CD4-positive, CD25-positive, alpha-beta regulatory T cell (primary cell): Measurements from ENCODE around the gene TMEM169. TPM values are rescaled to one million over a fixed set of nuclear protein-coding genes. Genes with fewer than 3 reads are reported as not detected.
A peak's percentile ranks its signal among the peaks of the same experiment; 100 is the strongest.

ENCODE experiments used
- ATAC-seq, 2 donors: fragments of 150-1000 bp; cut with Tn5 transposase; one replicate each; pipeline ENCODE4 v1.10.0; 2021; ENCODE audit warnings: low read depth in 2 of 2, moderate number of reproducible peaks in 2 of 2, moderate library complexity in 1 of 2
- DNase-seq, 3 donors: peaks; one replicate each; pipeline versions ENCODE4 v3.0.0 to v3.0.0-alpha.2; 2012 to 2022; ENCODE audit warnings: mixed read lengths in 1 of 3
- H3K27ac ChIP-seq: one replicate; pipeline ENCODE4 v1.7.0; 2013; ENCODE audit warnings: mild to moderate bottlenecking, low read length; ENCODE audit not compliant: insufficient read depth, poor library complexity, severe bottlenecking
- H3K27me3 ChIP-seq: one replicate; pipeline ENCODE4 v1.7.0; 2013; ENCODE audit warnings: low read length; ENCODE audit not compliant: control insufficient read depth, insufficient read depth
- H3K36me3 ChIP-seq: one replicate; pipeline ENCODE4 v1.7.0; 2013; ENCODE audit warnings: mild to moderate bottlenecking, low read length, moderate library complexity; ENCODE audit not compliant: control insufficient read depth, insufficient read depth
- H3K4me1 ChIP-seq: 2 replicates; pipeline ENCODE4 v1.7.0; 2013; ENCODE audit warnings: mild to moderate bottlenecking, low read length; ENCODE audit not compliant: insufficient read depth, control insufficient read depth, poor library complexity, severe bottlenecking
- H3K4me3 ChIP-seq: one replicate; pipeline ENCODE4 v1.7.0; 2013; ENCODE audit warnings: low read depth, mild to moderate bottlenecking, low read length, moderate library complexity
- H3K9me3 ChIP-seq, 2 experiments: 1 replicate in 1 of 2; 2 replicates in 1 of 2; pipeline ENCODE4 v1.7.0; 2013; ENCODE audit warnings: low read length in 2 of 2, mild to moderate bottlenecking in 1 of 2, moderate library complexity in 1 of 2; ENCODE audit not compliant: control insufficient read depth in 2 of 2
- H3K27ac Mint-ChIP-seq, 3 donors: one replicate each; pipeline ENCODE4 v1.8.0; 2020 to 2022; ENCODE audit warnings: mild to moderate bottlenecking in 3 of 3, mixed read lengths in 3 of 3, moderate library complexity in 2 of 3
- H3K27me3 Mint-ChIP-seq: one replicate; pipeline ENCODE4 v1.8.0; 2022; ENCODE audit warnings: mild to moderate bottlenecking, mixed read lengths
- H3K36me3 Mint-ChIP-seq: one replicate; pipeline ENCODE4 v1.8.0; 2020; ENCODE audit warnings: mixed read lengths
- H3K4me1 Mint-ChIP-seq, 4 donors: one replicate each; pipeline ENCODE4 v1.8.0; 2020 to 2022; ENCODE audit warnings: mixed read lengths in 4 of 4, mild to moderate bottlenecking in 1 of 4
- H3K4me3 Mint-ChIP-seq, 4 donors: one replicate each; pipeline ENCODE4 v1.8.0; 2020 to 2022; ENCODE audit warnings: mild to moderate bottlenecking in 4 of 4, mixed read lengths in 4 of 4, moderate library complexity in 3 of 4
- H3K9me3 Mint-ChIP-seq, 7 donors: one replicate each; pipeline ENCODE4 v1.8.0; 2020 to 2022; ENCODE audit warnings: mixed read lengths in 7 of 7, mild to moderate bottlenecking in 3 of 7, moderate library complexity in 2 of 7
- polyA plus RNA-seq, 4 donors: library from polyadenylated mRNA; unstranded; fragments of 300-500 nt; fragmentation: Illumina TruSeq; gene quantifications; one replicate each; pipeline ENCODE4 v1.2.3, GENCODE V29; 2021
- total RNA-seq: library from RNA; stranded (reverse); gene quantifications from one replicate; pipeline ENCODE4 v1.2.3, GENCODE V29; 2022

The TMEM169 gene
- total and polyA plus RNA-seq, 5 donors from 2014 or later = 4.6 to 12.8 (median 8.0) TPM

DNA sequence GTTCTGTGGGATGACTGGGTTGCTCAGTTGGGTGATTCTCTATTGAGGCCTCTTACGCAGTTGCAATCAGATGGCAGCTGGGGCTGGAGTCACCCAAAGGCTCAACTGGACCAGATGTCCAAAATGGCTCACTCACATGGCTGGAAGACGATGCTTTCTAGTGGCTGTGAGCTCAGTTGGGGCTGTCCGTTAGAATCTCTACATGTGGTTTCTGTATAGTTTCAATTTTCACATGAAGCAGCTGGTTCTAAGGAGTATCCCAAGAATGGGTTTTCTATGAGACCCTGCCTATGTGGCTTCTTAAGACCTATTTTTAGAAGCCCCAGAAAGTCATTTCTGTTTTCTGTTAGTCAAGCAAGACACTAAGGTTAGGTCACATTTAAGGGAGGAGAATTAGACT lies 31.9 kb downstream of the TMEM169 start:
- peak overlapping the region; percentile 21 to 98 (median 83) for H3K27ac Mint-ChIP-seq
- Histone ChIP-seq H3K27me3 (no peaks in the 10 kb centered on the region), H3K27ac (peak overlapping the region; percentile 7), H3K36me3 (peaks cover 60% of the 10 kb centered on the region), H3K4me1 (peaks cover 85% of the 10 kb centered on the region), H3K4me3 (no peak overlapping the region), H3K9me3 (no peaks in the 10 kb centered on the region)
- peaks cover 56% of the 10 kb centered on the region for H3K36me3 Mint-ChIP-seq
- DNase-seq (peak in 1 of 3 donors; percentile 36), ATAC-seq (no peak)
- H3K4me1 Mint-ChIP-seq = peaks cover 46 to 95% (median 77%) of the 10 kb centered on the region in 4 donors
- no peaks in the 10 kb centered on the region for H3K9me3 Mint-ChIP-seq
- H3K4me3 Mint-ChIP-seq = peak overlapping the region in 3 of 4 donors; percentile 13 to 95 (median 23)
- H3K27me3 Mint-ChIP-seq = peaks cover 4% of the 10 kb centered on the region

DNA sequence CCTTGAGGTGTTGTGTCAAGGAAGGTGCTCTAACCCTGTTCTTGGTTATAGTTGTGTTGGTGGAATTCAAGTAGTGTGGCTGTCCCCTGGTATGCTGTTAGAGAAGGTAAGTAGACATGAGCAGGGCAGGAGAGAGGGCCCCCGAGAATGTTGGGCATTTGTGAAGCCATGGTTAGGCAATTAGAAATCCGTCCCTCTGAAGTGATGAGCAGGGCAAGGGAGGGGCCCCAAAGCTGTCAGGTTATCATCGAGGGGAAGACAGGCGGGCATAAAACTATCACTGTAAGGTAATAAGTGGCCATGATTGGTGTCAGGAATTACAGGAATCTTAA lies 32.6 kb downstream of the TMEM169 start:
- DNase-seq (no peak), ATAC-seq (no peak)
- Histone ChIP-seq H3K27ac (peak overlapping the region; percentile 68), H3K4me1 (peaks cover 84% of the 10 kb centered on the region), H3K4me3 (peak overlapping the region; percentile 7), H3K36me3 (peaks cover 68% of the 10 kb centered on the region), H3K9me3 (no peaks in the 10 kb centered on the region), H3K27me3 (no peaks in the 10 kb centered on the region)
- H3K4me1 Mint-ChIP-seq = peaks cover 46 to 96% (median 73%) of the 10 kb centered on the region in 4 donors
- H3K36me3 Mint-ChIP-seq = peaks cover 60% of the 10 kb centered on the region
- H3K4me3 Mint-ChIP-seq = peak overlapping the region; percentile 87 to 97 (median 94)
- H3K27me3 Mint-ChIP-seq = no peaks in the 10 kb centered on the region
- no peaks in the 10 kb centered on the region for H3K9me3 Mint-ChIP-seq
- peak overlapping the region; percentile 95 to 98 (median 97) for H3K27ac Mint-ChIP-seq

DNA sequence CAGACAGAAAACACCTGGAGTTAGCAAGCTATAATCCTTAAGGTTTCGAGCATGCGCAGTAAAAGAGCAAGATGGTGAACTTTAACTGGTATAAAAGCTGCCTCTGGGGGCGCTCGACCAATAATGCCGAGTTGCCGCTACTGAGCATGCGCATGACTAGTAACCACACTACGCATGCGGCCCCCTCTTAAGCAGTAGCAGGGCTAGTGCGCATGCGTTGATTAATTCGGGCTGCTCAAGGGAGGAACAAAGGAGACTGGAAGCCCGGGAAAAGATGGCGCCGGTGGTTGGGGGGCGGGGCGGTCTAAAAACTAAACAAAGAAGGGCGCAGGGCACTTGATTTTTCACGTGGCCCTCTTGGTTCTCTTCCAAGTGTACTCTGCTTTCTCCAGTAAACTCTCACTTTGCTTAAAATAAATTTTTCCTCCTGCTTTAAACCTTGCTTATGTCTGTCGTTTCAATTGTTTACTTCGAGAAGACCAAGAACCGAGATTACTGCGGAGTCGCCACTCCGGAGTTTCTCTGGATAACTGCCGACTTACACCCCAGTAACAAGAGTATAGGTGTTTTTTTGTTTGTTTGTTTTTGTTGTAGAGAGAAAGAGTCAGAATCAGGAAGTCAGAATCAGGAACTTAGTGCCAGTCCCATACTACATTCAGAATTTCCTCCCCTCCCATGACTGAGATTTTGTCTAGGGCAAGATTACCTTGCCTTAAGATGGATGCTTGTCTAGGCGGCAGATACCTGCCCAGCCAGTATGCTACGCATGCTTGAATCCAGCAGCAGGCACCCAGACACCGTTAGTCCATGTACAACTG lies 33.2 kb downstream of the TMEM169 start:
- Mint-ChIP-seq H3K4me3 (peak overlapping the region; percentile 87 to 97 (median 94)), H3K36me3 (peaks cover 61% of the 10 kb centered on the region), H3K4me1 (peaks cover 49 to 99% (median 75%) of the 10 kb centered on the region in 4 donors), H3K27ac (peak overlapping the region; percentile 95 to 98 (median 97)), H3K27me3 (no peaks in the 10 kb centered on the region), H3K9me3 (no peaks in the 10 kb centered on the region)
- H3K27me3 ChIP-seq = no peaks in the 10 kb centered on the region
- peak overlapping the region; percentile 80 for H3K27ac ChIP-seq
- peaks cover 83% of the 10 kb centered on the region for H3K4me1 ChIP-seq
- DNase-seq (peak; percentile 96 to 99 (median 96)), ATAC-seq (peak; percentile 81 to 87)
- no peaks in the 10 kb centered on the region for H3K9me3 ChIP-seq
- H3K4me3 ChIP-seq = peak overlapping the region; percentile 94
- H3K36me3 ChIP-seq = peaks cover 74% of the 10 kb centered on the region

DNA sequence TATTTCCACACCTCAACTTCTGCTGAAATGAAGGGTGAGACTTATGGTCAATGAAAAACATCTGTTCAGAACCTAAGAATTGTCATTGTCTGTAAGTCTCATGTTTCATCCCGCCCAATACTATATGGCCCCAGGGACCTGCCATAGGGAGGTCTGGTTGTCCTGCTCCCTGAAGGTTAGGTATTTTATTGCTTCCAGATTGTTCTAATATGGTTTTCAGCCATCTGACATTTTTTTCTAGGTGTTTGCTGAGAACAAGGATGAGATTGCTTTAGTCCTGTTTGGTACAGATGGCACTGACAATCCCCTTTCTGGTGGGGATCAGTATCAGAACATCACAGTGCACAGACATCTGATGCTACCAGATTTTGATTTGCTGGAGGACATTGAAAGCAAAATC lies 34.7 kb downstream of the TMEM169 start:
- Mint-ChIP-seq H3K9me3 (no peaks in the 10 kb centered on the region), H3K4me1 (peaks cover 45 to 98% (median 68%) of the 10 kb centered on the region in 4 donors), H3K36me3 (peaks cover 58% of the 10 kb centered on the region), H3K27ac (peak overlapping the region in 2 of 3 donors; percentile 23 to 65), H3K4me3 (peak overlapping the region; percentile 36 to 53 (median 44)), H3K27me3 (no peaks in the 10 kb centered on the region)
- Histone ChIP-seq H3K9me3 (no peaks in the 10 kb centered on the region), H3K4me1 (peaks cover 82% of the 10 kb centered on the region), H3K27me3 (no peaks in the 10 kb centered on the region), H3K4me3 (no peak overlapping the region), H3K27ac (no peak overlapping the region), H3K36me3 (peaks cover 79% of the 10 kb centered on the region)
- DNase-seq (no peak), ATAC-seq (no peak)

DNA sequence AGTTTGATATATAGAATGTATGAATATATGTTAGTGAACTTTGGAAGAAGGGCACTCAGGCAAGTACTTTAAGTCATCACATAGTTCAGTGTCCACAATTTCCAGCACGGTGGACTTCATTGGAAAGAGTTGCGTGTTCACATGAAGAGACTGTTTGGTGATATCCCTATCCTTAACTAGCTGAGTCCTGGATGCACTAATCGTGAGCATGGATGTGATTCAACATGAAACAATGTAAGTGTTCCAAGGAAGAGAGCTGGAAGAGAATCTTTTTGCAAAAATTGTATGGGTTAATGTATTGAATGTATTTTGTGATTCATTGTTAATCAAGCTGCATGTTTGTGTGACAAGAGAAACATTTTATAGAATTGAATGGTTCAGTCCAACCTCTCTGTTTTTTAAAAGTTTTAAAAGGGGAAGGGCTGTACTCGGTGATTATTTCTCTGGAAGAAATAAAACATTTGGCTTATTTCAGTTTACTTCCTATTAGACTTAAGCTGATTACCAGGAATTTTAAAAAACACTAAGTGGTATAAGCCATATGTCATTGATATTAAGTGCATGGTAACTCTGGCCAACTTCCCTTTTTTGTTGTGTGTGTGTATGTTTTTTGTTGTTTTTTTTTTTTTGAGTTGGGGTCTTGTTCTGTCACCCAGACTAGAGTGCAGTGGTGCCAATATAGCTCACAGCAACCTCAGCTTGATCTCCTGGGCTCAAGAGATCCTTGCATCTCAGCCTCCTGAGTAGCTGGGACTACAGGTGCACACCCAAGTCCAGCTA lies 36.0 kb downstream of the TMEM169 start:
- H3K36me3 ChIP-seq = peaks cover 79% of the 10 kb centered on the region
- no peaks in the 10 kb centered on the region for H3K27me3 ChIP-seq
- peak overlapping the region; percentile 26 to 54 (median 53) for H3K27ac Mint-ChIP-seq
- no peak overlapping the region for H3K4me3 ChIP-seq
- H3K4me3 Mint-ChIP-seq = peak overlapping the region in 3 of 4 donors; percentile 38 to 53 (median 39)
- no peak for ATAC-seq
- H3K9me3 Mint-ChIP-seq = no peaks in the 10 kb centered on the region
- DNase-seq = no peak
- no peaks in the 10 kb centered on the region for H3K9me3 ChIP-seq
- peaks cover 61% of the 10 kb centered on the region for H3K36me3 Mint-ChIP-seq
- H3K4me1 ChIP-seq = peaks cover 71% of the 10 kb centered on the region
- peaks cover 49 to 93% (median 62%) of the 10 kb centered on the region in 4 donors for H3K4me1 Mint-ChIP-seq
- no peak overlapping the region for H3K27ac ChIP-seq
- H3K27me3 Mint-ChIP-seq = no peaks in the 10 kb centered on the region

DNA sequence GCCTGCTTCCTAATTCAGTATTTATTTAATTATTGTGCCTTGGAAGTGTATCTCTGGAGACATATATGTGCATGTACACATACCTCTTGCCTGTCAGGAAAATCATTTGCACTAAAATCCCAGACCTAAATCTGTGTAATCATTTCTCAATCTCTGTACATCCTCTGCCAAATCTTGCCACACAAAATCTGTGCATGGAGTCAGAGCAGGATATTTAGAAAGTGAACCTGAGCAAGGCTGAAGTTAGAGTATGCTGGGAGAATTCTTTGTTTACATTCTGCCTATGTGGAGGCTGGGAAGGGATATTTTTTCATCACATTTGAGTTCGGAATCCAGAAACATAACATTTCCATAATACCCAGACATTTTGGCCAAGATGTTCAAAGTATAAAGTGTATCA lies 36.8 kb downstream of the TMEM169 start:
- peak overlapping the region; percentile 54 to 77 (median 59) for H3K27ac Mint-ChIP-seq
- H3K4me1 ChIP-seq = peaks cover 64% of the 10 kb centered on the region
- H3K4me3 ChIP-seq = no peak overlapping the region
- H3K27me3 ChIP-seq = no peaks in the 10 kb centered on the region
- peaks cover 78% of the 10 kb centered on the region for H3K36me3 ChIP-seq
- peak overlapping the region in 1 of 4 donors; percentile 11 for H3K4me3 Mint-ChIP-seq
- peaks cover 56% of the 10 kb centered on the region for H3K36me3 Mint-ChIP-seq
- no peak overlapping the region for H3K27ac ChIP-seq
- H3K9me3 ChIP-seq = no peaks in the 10 kb centered on the region
- ATAC-seq (no peak), DNase-seq (no peak)
- no peaks in the 10 kb centered on the region for H3K27me3 Mint-ChIP-seq
- no peaks in the 10 kb centered on the region for H3K9me3 Mint-ChIP-seq
- peaks cover 50 to 89% (median 55%) of the 10 kb centered on the region in 4 donors for H3K4me1 Mint-ChIP-seq

DNA sequence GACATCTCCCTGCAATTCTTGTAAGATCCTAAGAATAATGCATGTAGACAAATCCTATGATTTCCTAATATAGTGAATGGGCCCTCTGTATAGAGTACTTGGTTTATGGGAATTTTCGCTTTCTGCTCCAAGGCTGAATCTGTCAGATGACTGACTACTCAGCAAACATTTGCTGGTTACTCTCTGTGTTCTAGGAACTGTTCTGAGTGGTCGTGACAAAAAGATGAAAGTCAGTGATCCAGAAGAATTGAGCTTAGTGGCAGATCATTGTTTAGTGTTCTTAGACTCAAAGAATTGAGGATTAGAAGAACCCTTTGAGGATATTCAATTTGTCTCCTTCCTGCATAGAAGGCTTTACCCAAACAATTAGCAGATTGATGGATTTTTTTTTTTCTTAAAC lies 37.4 kb downstream of the TMEM169 start:
- Histone ChIP-seq H3K4me3 (peak overlapping the region; percentile 1), H3K9me3 (no peaks in the 10 kb centered on the region), H3K27ac (no peak overlapping the region), H3K4me1 (peaks cover 59% of the 10 kb centered on the region), H3K36me3 (peaks cover 78% of the 10 kb centered on the region), H3K27me3 (no peaks in the 10 kb centered on the region)
- Mint-ChIP-seq H3K4me1 (peaks cover 46 to 84% (median 52%) of the 10 kb centered on the region in 4 donors), H3K36me3 (peaks cover 57% of the 10 kb centered on the region), H3K27me3 (no peaks in the 10 kb centered on the region), H3K9me3 (no peaks in the 10 kb centered on the region), H3K27ac (peak overlapping the region in 1 of 3 donors; percentile 59), H3K4me3 (peak overlapping the region in 2 of 4 donors; percentile 15 to 48)
- ATAC-seq = no peak
- no peak for DNase-seq
